CD4-positive, alpha-beta T cell (primary cell): ENCODE data around the gene COX7A2L. TPM values are rescaled to one million over a fixed set of nuclear protein-coding genes. Genes with fewer than 3 reads are reported as not detected.

Source experiments
- ATAC-seq: fragments of 200-7000 bp; cut with Tn5 transposase; one replicate; pipeline ENCODE4 v1.10.0; 2022; ENCODE audit warnings: mild to moderate bottlenecking; ENCODE audit not compliant: poor library complexity
- CTCF ChIA-PET: fragments of 350-600 bp; sonication (Branson Sonifier 250); formaldehyde crosslinking; loops from one replicate; lab custom pipeline; 2021; ENCODE audit warnings: antibody characterized with exemption, inconsistent platforms; lab: Charles Lee
- POLR2A ChIA-PET: fragments of 350-600 bp; sonication (Branson Sonifier 250); formaldehyde crosslinking; loops from one replicate; lab custom pipeline; 2021; ENCODE audit warnings: antibody characterized with exemption, inconsistent platforms; lab: Charles Lee
- DNase-seq, 14 experiments: peaks; one replicate each; pipeline ENCODE4 v3.0.0-alpha.2; 2013 to 2020; ENCODE audit warnings: mixed read lengths in 2 of 14
- H3K27ac ChIP-seq, 2 donors: one replicate each; pipeline versions ENCODE4 v1.5.1 to v1.7.0; 2013; ENCODE audit warnings: low read length in 2 of 2, low read depth in 1 of 2, mild to moderate bottlenecking in 1 of 2
- H3K27me3 ChIP-seq, 2 experiments: 1 replicate in 1 of 2; 2 replicates in 1 of 2; pipeline versions ENCODE4 v1.6.1 to v1.7.0; 2013; ENCODE audit warnings: low read length in 2 of 2, control low read depth in 1 of 2, mild to moderate bottlenecking in 1 of 2, moderate library complexity in 1 of 2; ENCODE audit not compliant: insufficient read depth in 2 of 2, control insufficient read depth in 1 of 2
- H3K36me3 ChIP-seq: one replicate; pipeline ENCODE4 v1.6.1; 2013; ENCODE audit warnings: low read length, control low read depth; ENCODE audit not compliant: insufficient read depth
- H3K4me1 ChIP-seq: one replicate; pipeline ENCODE4 v1.6.1; 2013; ENCODE audit warnings: low read length, control low read depth; ENCODE audit not compliant: insufficient read depth
- H3K4me3 ChIP-seq: one replicate; pipeline ENCODE4 v1.5.1; 2013; ENCODE audit warnings: mild to moderate bottlenecking, low read length, moderate library complexity
- H3K9me3 ChIP-seq, 2 experiments: 1 replicate in 1 of 2; 2 replicates in 1 of 2; pipeline versions ENCODE4 v1.6.1 to v1.7.0; 2013; ENCODE audit warnings: low read length in 2 of 2, mild to moderate bottlenecking in 2 of 2, control low read depth in 1 of 2, moderate library complexity in 1 of 2; ENCODE audit not compliant: control insufficient read depth in 1 of 2, insufficient read depth in 1 of 2
- H3K27ac Mint-ChIP-seq: one replicate; pipeline ENCODE4 v1.8.0; 2020; ENCODE audit warnings: mixed read lengths
- H3K27me3 Mint-ChIP-seq: one replicate; pipeline ENCODE4 v1.8.0; 2021; ENCODE audit warnings: mixed read lengths
- H3K36me3 Mint-ChIP-seq: one replicate; pipeline ENCODE4 v1.8.0; 2021; ENCODE audit warnings: low read depth, mixed read lengths
- H3K4me1 Mint-ChIP-seq: one replicate; pipeline ENCODE4 v1.8.0; 2021; ENCODE audit warnings: low read depth, mixed read lengths
- H3K4me3 Mint-ChIP-seq: one replicate; pipeline ENCODE4 v1.8.0; 2020; ENCODE audit warnings: mild to moderate bottlenecking, mixed read lengths
- H3K9me3 Mint-ChIP-seq: one replicate; pipeline ENCODE4 v1.8.0; 2020; ENCODE audit warnings: mixed read lengths
- CTCF ChIP-seq: fragments of 200-600 bp; IDR thresholded peaks from one replicate; pipeline ENCODE4 v1.8.0; 2022; ENCODE audit warnings: antibody characterized with exemption, mild to moderate bottlenecking
- intact Hi-C, 2 experiments: fragments of 100-400 bp; cut with DNase I in 1 of 2; cut with micrococcal nuclease in 1 of 2; formaldehyde crosslinking; loops; one replicate each; pipeline versions ENCODE4 v1.15.1 to v1.9.0; 2023 to 2025; cut with DNase I, micrococcal nuclease
- total RNA-seq, 174 experiments: library from RNA in 2 of 174; stranded (reverse) in 2 of 174; gene quantifications; one replicate each; pipeline ENCODE4 v1.2.3 and lab custom pipeline; 2021 to 2026

Gene COX7A2L
- total RNA-seq, 2 experiments from 2014 or later = 51.3 to 57.3 TPM

DNA sequence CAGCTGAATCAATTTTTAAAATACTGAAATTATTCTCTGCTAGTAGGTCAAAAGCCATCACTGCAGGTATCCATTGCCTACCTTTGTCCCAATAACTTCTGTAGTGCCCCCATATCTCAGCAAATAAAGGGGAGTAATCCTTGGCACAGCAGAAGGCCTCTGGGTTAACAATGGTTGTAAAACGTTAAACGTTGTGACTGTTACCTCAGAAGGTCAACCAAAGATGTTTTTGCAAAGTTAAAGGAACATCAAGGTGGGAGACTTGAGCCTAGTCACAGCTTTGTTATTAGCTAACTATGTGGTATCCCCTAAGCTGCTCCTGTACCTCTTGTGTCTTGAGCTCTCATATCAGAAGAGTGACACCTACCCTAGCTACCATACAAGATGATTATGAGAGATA, 60.5 kb downstream of the COX7A2L start:
- no peak overlapping the region for H3K4me3 ChIP-seq
- intact Hi-C loops = loop anchor here in 1 of 2 experiments (5.0 kb wide), 1 partner anchor 38 kb away; no protein-coding TSS in a partner anchor
- peaks cover 74% of the 10 kb centered on the region for H3K36me3 ChIP-seq
- TF ChIP-seq CTCF = no peak
- Mint-ChIP-seq H3K9me3 (no peaks in the 10 kb centered on the region), H3K36me3 (peaks cover 97% of the 10 kb centered on the region), H3K27ac (no peak overlapping the region), H3K4me3 (no peak overlapping the region), H3K27me3 (no peaks in the 10 kb centered on the region), H3K4me1 (peaks cover 63% of the 10 kb centered on the region)
- DNase-seq = no peak
- H3K27me3 ChIP-seq = no peaks in the 10 kb centered on the region
- ATAC-seq = no peak
- H3K4me1 ChIP-seq = peaks cover 22% of the 10 kb centered on the region
- ChIA-PET POLR2A (interaction anchor here (0.7 kb wide), 1 partner anchor 70 kb away, joined by 4 read pairs; no protein-coding TSS in a partner anchor), CTCF (no interaction called here)
- peak overlapping the region in 1 of 2 donors; percentile 59 for H3K27ac ChIP-seq
- H3K9me3 ChIP-seq = no peaks in the 10 kb centered on the region

Other genes with a start within 250 kb of the COX7A2L start
- 100 to 1,000 TPM; 219 to 228 TPM for gene EML4, start 191.9 kb downstream of the COX7A2L start, total RNA-seq
- gene KCNG3, start 132.8 kb upstream of the COX7A2L start, total RNA-seq = under 1 TPM; 0.25 to 0.49 TPM
- 10 to 100 TPM; 27.0 to 30.9 TPM for gene MTA3, start 207.4 kb upstream of the COX7A2L start, total RNA-seq